Amygdala (tissue), 56 donors: Measurements from ENCODE around the gene DNAJC18.
"Not testable (repeated sequence)": the region's sequence is repeated elsewhere in the genome, so short reads cannot be mapped to it uniquely, and the experiment has no call there.

Experiments
- DNase-seq, 56 donors: peaks; one replicate each; lab custom pipeline; 2025; lab: John Stamatoyannopoulos, UW

Gene DNAJC18

DNA sequence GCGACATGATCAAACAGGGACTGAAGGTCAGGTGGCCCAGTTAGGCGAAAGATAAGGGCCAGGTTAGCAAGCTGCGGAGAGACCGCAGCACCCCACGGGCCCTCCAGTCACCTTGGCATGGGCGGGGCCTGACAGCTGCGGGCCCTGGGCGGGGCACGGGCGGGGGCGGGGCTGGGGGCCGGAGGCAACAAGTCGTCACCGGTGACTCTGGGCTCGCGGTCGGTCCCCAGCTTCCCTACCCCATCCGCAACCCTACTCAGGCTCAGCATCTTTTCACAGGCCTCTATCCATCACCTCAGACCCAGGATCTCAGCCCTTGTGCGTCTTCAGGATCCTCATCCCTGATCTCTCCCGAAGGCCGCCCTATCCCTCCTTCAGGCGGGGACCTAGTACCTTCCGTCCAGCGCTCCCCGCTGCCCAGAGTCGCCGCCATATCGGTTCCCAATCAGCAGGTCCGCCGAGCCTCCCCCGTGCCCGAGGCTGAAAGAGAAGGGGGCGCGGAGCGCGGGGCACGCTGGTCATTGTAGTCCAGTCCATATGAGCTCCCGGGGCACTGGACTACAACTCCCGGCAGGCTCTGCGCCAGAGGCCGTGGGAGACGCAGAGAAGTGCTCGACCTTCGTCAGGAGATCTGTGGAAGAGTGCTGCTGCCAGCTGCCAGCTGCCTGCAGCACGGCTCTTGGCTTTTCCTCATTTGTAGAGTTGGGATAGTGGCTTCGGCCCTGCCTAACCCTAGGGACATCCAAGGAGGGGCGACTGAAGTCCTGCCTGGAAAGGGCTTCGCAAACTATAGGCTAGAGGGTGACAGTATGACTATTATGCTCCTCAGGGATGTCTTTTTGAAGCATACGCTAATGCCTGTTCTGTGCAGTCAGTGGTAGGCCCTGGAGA is at the start of gene DNAJC18:
DNAJC18 (minus strand) TSS at position 513 of the 891 bp plus-strand sequence; CDS start at position 433, 80 bp downstream.
- peak; percentile 67 to 98 (median 90) for DNase-seq

DNA sequence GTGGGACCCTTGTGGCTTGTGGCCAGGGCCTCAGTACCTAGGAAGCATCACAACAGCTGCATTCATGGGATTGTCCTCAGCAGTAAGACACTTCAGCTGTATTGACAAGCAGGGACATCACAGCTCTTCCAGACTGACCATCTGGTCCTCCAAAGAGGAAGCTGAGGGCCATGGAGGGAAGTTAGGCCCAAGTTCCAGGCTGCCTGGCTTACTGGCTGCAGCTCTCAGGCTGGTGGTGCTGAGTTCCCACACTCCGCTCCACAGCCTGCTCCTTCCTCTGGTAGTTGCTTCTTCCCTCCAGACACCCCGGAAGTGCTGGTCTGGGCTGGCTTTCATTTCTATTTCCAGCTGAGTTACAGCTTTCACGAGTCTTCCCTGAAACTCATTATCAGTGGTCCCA is 48.9 kb upstream of the DNAJC18 start:
- peak in 26 of 56 donors; percentile 6 to 62 (median 22) for DNase-seq

DNA sequence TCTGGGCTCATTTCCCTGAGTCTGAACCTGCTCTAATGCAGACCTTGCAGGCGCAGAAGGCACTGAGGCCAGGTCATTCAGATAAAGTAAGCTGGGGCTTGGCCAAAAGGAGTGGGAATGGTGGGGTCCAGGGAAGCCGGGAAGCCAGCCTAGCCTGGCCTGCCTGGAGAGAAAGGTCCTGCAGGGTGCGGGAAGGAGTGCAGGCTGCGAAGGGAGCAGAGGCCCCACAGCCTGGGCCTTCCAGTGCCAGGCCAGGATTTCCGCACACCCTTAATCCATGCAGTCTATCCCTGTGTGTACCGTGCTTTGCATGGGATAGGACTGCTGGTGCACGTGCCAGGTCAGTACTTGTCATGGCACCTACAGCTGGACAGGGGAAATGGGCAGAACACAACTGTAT is 46.9 kb upstream of the DNAJC18 start:
- DNase-seq: no peak

DNA sequence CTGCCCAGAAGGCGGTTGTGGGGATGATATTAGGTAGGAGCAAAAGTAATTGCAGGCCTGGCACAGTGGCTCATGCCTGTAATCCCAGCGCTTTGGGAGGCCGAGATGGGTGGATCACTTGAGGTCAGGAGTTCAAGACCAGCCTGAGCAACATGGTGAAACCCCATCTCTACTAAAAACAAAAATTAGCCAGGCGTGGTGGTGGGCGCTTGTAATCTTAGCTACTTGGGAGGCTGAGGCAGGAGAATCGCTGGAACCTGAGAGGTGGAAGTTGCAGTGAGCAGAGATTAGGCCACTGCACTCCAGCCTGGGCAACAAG is 43.5 kb upstream of the DNAJC18 start:
- not testable (repeated sequence) for DNase-seq

DNA sequence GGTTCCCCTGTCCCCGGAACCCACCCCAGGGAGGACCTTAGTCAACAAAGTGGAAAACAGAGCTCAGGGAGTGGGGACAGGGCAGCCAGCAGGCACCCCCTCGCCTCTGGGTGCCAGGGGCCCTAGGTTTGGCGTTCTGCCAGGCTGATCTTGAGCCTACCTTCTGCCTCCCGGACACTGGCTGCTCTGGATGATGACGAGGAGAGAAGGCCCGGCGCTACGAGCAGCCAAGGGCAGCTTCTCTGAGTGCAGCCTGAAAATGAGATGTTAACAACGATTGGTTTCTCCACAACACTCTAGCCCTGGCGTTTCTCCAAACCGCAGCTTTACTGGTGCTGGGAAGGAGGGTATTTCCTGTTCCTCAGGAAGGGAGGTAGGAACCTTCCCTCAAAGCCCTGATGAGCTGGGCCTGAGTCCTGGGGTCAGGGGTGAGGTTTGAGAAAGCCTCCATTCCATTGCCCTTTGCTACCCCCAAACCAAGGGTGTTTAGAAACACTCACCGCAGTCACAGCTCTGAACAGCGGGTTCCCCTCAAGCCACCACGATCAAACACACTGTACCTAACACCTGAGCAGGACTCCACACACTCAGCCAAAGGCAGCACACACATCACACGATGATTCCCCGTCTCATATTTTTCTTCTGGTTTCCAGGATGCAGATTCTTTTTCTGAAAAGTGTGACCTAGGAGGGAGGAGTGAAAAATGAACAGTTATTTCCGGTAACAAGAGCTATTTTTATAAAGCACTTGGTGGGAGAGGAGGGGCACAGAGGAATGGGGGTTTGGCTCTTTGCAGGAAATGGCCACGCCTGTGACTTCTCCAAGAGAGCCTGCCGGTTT is 42.9 kb upstream of the DNAJC18 start, which contains the start of gene STING1:
STING1 (minus strand) TSS at position 709 of the 840 bp plus-strand sequence. CDS start 1,054 bp downstream, outside the sequence.
- DNase-seq: peak in 20 of 56 donors; percentile 7 to 59 (median 25)

DNA sequence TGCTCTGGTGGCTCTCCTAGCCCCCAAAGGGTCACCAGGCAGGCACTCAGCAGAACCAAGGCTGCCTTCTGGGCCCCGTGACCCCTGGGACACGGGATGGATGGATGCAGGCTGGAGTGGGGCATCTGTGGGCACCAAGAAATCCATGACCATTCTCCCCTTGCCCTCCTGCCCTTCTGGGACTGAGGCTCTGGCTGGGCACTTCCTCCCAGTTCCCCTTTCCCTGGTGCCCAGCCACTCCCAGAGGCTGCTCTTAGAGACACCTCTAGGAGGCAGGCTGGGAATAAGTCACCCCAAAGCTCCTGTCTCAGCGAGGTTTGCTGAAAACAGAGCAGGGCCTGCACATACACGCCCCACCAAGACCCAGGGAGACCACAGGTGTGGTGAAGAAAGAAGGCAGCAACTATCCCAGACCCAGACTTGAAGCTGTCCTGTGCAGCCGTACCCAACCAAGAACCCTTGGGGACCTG is 42.3 kb upstream of the DNAJC18 start:
- DNase-seq: peak in 1 of 56 donors; percentile 21

DNA sequence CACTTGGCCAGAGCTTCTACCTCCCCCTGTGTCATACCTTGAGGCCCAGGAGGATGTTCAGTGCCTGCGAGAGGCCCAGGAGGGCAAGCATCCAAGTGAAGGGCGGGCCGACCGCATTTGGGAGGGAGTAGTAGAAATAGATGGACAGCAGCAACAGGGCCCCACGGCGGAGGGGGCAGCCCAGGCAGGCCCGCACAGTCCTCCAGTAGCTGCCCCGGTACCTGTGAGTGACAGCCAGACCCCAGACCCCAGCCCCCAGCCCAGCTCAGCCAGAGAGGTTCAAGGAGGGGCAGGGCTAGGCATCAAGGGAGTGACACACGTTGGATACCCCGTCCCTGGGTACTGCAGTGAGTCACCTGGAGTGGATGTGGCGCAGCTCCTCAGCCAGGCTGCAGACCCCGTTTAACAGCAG is 41.8 kb upstream of the DNAJC18 start:
- no peak for DNase-seq

DNA sequence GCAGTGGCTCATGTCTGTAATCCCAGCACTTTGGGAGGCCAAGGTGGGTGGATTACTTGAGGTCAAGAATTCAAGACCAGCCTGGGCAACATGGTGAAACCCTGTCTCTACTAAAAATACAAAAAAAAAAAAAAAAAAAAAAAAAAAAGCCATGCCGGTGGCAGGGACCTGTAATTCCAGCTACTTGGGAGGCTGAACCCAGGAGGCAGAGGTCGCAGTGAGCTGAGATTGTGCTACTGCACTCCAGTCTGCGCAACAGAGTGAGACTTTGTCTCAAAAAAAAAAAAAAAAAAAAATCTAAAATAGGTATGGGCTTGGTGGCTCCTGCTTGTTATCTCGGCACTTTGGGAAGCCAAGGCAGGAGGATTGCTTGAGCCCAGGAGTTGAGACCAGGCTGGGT is 40.4 kb upstream of the DNAJC18 start:
- not testable (repeated sequence) for DNase-seq

DNA sequence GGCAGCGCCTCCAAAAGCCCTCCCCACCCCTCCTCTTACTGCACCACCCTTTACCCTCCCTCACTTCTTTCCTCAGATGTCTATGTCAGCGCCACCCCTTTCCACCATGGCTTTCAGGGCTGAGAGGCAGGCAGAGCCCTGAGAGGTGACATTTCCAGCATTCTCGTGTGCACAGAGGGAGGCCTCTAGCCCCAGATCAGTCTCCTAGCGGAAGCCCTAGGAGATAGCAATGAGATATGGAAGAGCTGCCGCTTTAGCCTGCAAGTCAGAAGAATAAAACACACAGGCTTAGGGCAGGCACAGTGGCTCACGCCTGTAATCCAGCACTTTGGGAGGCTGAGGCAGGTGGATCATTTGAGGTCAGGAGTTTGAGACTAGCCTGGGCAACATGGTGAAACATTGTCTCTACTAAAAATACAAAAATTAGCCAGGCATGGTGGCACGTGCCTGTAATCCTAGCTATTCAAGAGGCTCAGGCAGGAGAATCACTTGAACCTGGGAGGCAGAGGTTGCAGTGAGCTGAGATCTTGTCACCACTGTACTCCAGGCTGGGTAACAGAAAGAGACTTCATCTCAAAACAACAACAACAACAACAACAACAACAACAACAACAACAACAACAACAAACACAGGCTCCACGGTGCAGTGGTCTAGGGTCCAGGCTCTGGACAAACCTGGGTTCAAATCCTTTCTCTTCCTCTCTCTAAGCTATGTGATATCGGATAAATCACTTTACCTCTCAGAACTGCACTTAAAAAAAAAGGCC is 39.5 kb upstream of the DNAJC18 start:
- DNase-seq: not testable (repeated sequence)

DNA sequence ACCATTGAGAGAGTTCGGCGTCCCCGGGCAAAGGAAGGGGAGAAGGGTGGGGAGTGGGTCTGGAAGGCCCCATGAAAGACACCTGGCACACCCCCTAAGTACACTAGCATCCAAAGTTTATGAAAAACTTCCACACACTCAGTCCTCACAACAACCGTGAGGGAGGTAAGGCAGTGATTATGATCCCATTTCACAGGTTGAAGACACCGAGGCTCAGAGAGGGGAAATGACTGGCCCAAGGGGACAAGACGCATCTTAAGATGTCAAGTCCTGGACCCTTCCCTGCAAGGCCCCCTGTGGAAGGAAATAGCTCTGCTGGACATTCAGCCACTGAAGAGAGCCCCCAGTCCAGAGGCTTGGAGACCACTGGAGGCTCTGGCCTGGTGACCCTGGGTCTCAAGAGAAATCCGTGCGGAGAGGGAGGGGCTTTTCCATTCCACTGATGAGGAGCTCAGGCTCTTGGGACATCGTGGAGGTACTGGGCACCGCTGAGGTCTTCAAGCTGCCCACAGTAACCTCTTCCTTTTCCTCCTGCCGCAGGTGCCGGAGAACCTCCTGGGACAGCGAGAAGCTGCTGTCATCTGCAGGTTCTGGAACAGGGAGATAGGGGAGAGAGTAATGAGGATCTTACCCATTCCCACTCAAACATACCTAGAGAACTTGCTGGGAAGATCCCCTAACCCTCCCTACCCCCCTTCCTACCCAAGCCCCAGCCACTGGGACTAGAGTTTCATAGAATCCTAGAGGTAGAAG is 36.7 kb upstream of the DNAJC18 start:
- no peak for DNase-seq

DNA sequence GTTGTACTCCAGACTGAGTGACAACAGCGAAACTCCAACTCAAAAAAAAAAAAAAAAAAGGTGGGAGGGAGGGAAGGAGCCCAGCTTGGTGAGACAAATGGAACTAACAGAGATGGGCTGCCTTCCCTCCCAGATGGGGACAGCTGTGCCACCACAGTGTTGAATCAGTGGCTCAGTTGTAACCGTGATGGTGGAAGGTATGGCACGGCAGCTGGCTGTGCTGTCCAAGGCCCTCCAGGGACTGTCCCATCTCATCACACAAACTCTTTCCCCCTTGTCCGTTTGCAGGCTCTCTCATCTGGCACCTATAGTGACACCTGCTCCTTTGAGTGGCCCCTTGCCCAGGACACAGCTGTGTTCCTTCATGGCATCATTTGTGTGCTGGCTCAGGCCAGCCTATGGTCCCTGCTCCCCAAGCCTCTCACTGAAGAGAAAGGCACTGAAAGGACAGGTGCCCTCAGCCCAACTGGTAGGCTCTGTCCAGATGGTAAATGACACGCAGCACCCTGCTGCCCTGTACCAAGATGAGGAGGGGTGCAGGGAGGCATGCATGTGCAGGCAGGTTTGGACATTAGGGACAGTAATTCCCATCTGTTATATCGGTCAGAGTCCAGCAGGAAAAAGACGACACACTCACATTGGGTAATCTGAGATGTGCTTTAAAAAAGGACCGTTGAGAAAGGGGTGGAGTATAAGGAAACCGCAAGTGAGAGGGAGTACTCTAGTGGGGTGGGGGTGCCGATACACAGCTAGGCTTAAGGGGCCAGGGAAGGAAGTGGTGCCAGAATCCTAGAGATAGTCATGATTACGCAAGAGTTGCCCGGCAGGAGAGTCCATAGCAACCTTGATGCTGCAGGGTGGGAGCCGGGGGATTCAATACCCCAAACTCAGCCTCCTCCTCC is 35.8 kb upstream of the DNAJC18 start:
- no peak for DNase-seq

DNA sequence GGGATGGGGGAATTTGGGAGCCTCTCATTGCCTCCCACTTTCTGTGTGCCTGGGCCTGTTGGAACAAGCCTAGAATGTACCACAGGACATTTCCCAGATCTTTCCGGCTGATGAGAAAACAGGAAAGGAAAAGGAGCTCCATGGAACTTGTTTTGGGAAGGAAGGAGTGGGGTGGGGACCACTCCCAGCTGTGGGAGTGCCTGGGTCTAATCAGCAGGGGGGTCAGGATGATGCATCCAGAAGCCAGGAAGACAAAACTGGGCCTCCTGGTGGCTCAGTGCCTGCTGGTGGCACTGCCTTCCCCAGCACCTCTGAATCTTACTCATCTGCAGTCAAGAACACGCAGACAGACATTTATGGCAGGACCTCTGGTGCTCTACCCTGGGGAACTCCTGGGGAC is 34.2 kb upstream of the DNAJC18 start:
- no peak for DNase-seq

DNA sequence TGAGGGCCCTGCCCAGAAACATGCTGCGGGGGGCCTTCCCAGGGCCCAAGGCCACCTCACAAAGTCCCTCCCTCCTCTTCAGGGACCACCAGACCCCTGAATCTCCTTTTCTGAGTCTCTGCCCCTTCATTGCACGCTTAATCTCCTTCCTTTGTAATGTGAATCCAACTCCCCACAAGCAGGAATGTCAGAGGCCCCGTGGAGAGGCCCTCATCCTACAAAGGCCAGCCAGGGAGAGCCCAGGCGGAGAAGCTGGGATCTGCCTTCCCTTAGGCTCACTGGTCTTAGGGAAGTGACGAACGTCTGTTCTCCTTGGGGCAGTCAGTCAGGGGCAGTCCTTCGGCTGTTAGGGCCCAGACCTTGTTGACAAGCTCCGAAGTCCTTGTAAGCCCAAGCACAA is 33.8 kb upstream of the DNAJC18 start:
- no peak for DNase-seq

DNA sequence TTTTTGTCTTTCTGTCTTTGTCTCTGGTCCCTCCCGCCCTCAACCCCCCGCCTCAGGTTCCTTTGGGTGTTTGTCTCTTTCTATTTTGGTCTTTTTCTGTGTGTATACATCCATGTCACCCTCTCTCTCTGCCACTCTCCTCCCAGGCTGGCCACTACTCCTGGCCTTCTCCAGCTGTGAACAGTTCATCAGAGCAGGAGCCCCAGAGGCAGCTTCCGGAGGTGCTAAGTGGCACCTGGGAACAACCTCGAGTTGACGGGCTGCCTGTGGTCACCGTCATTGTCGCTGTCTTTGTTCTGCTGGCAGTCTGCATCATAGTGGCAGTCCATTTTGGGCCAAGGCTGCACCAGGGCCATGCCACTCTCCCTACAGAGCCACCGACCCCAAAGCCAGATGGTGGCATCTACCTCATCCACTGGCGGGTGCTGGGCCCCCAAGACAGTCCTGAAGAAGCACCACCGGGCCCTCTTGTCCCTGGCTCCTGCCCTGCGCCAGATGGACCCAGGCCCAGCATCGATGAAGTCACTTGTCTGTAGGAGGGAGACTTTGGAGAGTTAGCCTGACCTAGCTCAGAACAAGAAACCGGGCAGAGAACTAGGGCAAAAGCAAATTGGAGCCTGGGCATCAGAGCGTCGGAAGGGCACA is 33.2 kb upstream of the DNAJC18 start:
- no peak for DNase-seq

DNA sequence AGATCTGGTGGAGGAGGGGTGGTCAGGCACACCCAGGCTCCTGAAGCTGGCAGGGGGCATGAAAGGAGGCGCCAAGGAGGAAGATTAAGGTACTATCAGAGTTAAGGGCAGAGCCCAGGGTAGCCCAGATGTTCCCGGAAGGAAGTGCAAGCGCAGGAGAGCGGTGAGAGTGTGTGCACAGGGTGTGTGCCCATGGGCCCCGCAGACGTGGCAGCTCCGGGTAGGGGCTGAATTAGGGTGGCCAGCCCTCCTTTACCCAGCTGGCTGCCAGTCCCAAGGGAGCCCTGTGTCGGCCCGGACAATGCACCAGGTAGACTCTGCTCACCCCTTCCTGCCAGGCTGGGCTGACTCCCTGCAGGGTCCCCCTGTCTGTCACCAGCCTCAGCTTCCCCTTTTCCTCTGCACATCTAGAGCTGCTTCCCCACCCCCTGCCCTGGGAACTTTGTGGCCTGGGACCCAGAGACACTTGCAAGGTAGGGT is 31.5 kb upstream of the DNAJC18 start, which contains the start of gene SMIM33:
SMIM33 (plus strand) TSS at position 184 of the 480 bp plus-strand sequence; CDS start at position 302, 118 bp downstream.
- DNase-seq: no peak

DNA sequence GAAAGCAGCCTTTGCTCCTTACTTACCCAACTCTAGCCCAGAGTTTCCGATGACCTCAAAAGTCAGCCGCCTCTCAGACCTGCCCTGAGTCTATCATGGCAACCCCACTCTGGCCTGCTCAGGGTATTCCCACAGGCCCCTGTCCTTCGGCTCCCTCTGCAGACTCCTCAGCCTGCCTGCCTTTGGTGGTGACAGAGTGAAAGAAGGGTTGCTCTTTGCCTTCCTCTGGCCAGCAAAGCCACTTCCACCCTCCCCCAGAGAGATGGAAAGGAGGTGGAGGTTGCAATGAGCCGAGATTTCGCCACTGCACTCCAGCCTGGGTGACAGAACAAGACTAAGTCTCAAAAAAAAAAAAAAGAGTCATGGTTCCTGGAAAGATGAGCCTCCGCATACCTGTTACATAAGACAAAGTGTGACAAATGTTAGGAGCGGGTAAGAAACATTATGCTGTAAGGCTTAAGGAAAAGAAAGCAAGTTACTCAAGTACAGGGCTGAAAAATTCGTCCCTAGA is 29.2 kb upstream of the DNAJC18 start:
- no peak for DNase-seq

DNA sequence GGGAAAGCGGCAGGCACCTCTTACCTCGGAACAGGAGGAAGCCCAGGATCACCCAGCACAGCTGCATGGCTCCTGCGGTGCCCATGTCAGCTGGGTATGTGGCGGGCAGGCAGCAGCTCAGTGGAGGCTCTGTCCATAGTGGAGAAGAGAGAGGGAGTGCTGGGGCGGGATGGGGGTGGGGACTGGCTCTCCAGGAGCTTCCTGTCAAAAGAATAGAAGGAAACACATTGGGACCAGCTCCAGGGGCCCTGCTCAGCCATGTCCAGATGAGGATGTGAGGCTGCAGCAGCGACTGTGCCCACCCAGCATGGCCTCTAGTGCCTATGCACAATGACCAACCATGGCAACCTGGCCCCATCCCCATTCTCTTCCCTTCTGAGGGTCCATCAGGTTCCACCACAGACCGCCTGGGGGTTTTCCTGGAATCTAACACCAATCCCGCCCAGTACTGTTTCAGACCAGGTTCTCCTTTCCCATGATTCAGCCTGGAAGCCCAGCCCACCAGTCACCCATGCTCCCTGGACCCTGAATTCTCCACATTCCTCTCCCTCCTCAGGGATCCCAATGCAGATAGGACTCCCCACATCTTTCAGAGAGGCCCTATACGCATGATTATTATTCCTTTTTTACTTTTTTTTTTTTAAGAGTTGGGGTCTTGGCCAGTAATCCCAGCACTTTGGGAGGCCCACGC is 23.4 kb upstream of the DNAJC18 start, which contains the start of gene ECSCR:
ECSCR (minus strand) TSS at position 158 of the 691 bp plus-strand sequence; CDS start at position 85, 73 bp downstream.
- DNase-seq: no peak
